ENCODE data around the gene BAHD1. TPM values are rescaled to one million over a fixed set of nuclear protein-coding genes. Genes with fewer than 3 reads are reported as not detected.

The BAHD1 gene
- total RNA-seq, 1 donor from 2014 or later = 17.1 TPM

DNA sequence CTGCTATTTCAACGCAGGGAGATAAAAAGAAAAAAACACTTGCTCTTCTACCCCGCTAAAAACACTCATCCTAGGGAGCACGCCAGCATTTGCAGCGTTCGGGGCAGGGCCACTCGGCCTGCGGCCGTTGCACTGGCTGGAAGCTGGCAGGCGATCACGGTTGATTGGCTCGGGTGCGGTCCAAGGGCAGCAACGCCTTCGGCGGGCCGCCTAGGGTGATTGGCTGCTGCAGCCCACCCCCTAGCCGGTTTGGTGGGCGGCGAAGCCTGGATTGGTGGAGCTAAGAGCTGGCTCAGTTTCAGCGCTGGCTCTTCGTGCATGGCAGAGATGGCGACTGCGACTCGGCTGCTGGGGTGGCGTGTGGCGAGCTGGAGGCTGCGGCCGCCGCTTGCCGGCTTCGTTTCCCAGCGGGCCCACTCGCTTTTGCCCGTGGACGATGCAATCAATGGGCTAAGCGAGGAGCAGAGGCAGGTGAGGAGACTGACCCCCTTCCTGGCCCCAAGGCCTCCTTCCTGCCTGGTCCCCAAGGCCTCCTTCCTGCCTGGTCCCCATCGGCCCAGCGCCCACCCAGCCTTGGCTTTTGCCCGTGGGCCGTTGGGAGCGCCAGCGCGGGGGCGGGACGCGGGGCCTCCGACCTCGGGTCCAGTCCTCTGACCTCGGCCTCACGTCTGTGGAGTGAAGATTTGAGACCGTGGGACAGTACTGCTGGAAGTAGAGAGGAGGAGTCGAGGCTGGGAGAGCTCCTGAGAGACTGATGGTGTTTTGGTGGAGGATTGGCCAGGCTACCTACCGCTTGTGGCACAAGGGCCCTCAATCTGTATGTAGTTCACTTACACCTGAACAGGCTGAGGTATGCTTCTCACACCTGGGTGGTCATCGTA lies 35.0 kb upstream of the BAHD1 start, which contains the start of gene IVD:
Gene IVD, plus strand, starts transcription at position 295 of the 881 bp plus-strand sequence. Its CDS starts 33 bp downstream, at position 328.
- H3K4me3 ChIP-seq = peak within 1 kb of the TSS; percentile 84
- peaks cover 32% of the 10 kb centered on the region for H3K36me3 ChIP-seq
- TF ChIP-seq, protein P1, sequence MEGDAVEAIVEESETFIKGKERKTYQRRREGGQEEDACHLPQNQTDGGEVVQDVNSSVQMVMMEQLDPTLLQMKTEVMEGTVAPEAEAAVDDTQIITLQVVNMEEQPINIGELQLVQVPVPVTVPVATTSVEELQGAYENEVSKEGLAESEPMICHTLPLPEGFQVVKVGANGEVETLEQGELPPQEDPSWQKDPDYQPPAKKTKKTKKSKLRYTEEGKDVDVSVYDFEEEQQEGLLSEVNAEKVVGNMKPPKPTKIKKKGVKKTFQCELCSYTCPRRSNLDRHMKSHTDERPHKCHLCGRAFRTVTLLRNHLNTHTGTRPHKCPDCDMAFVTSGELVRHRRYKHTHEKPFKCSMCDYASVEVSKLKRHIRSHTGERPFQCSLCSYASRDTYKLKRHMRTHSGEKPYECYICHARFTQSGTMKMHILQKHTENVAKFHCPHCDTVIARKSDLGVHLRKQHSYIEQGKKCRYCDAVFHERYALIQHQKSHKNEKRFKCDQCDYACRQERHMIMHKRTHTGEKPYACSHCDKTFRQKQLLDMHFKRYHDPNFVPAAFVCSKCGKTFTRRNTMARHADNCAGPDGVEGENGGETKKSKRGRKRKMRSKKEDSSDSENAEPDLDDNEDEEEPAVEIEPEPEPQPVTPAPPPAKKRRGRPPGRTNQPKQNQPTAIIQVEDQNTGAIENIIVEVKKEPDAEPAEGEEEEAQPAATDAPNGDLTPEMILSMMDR (IDR thresholded peaks at IDR 0.05; ENCODE audit: borderline replicate concordance) = no peak
- intact Hi-C loops (cut with micrococcal nuclease) = no loop called here
- peaks cover 28% of the 10 kb centered on the region for H3K4me1 ChIP-seq
- no peaks in the 10 kb centered on the region for H3K27me3 ChIP-seq (ENCODE audit: low read depth)
- peak; percentile 95 for DNase-seq
- H3K27ac ChIP-seq (replicated peaks) = peak within 1 kb of the TSS; percentile 84
- H3K9me3 ChIP-seq (replicated peaks) = no peaks in the 10 kb centered on the region

DNA sequence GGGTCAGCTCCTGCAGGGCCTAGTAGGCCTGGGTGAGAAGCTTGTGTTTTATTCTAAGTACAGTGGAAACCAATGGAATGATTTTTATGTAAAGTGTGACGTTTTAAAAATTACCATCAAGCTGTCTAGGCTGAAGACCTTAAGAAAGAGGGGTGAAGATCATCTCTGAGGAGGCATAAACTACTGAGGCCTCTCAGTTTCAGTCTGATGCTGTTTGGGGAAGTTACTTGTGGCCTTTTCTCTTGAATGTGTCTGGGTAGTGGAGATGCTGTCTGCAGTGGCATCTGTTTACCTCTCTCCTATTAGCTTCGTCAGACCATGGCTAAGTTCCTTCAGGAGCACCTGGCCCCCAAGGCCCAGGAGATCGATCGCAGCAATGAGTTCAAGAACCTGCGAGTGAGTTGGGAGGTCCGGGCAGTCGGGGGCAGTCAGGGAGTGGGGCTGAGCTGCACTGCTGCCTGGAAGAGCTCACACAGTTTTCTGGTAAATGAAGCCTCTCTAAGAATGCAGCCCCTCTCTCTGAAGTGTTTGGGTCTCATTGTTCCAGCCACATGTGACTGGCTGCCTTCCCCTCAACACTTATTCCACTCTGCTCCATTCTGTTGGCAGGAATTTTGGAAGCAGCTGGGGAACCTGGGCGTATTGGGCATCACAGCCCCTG lies 33.3 kb upstream of the BAHD1 start:
- TF ChIP-seq, protein P1 (IDR thresholded peaks at IDR 0.05; ENCODE audit: borderline replicate concordance) = no peak
- H3K27me3 ChIP-seq (ENCODE audit: low read depth) = no peaks in the 10 kb centered on the region
- DNase-seq = no peak
- H3K4me1 ChIP-seq = peaks cover 33% of the 10 kb centered on the region
- H3K4me3 ChIP-seq = no peak overlapping the region
- peaks cover 49% of the 10 kb centered on the region for H3K36me3 ChIP-seq
- intact Hi-C loops (cut with micrococcal nuclease) = no loop called here
- no peaks in the 10 kb centered on the region for H3K9me3 ChIP-seq (replicated peaks)
- no peak overlapping the region for H3K27ac ChIP-seq (replicated peaks)

DNA sequence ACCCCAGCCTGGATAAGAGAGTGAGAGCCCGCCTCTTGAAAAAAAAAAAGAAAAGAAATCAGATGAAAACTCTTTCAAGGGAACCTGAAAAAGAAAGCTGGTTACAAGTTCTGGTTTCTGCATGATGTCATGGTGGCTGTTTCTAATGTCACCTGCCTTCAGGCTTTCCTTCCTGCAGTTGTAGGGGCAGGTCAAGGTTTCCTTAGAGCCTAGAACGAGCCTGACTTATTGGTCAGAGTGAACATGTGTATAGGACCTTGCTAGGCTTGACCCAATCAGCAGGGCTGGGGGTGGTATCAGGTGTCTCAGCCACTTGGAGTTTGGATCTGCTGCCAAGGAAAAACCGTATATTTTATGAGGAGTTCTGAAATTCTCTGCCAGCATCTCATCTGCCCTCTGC lies 31.4 kb upstream of the BAHD1 start:
- TF ChIP-seq, protein P1 (IDR thresholded peaks at IDR 0.05; ENCODE audit: borderline replicate concordance) = no peak
- Histone ChIP-seq H3K4me3 (no peak overlapping the region), H3K27ac (replicated peaks) (no peak overlapping the region), H3K27me3 (ENCODE audit: low read depth) (no peaks in the 10 kb centered on the region), H3K36me3 (peaks cover 69% of the 10 kb centered on the region), H3K9me3 (replicated peaks) (no peaks in the 10 kb centered on the region), H3K4me1 (peaks cover 33% of the 10 kb centered on the region)
- intact Hi-C loops (cut with micrococcal nuclease) = no loop called here
- no peak for DNase-seq

DNA sequence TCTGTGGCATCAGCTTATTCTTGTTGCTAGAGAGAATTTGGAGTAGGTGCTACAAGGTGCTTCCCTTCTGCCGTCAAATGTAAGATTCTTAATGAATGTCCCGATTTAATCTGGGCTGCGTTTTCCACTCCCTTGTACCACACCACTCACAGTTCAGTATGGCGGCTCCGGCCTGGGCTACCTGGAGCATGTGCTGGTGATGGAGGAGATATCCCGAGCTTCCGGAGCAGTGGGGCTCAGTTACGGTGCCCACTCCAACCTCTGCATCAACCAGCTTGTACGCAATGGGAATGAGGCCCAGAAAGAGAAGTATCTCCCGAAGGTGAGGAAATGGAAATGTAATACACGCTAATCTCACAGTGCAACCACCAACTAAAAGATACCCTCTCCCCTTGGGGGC lies 30.3 kb upstream of the BAHD1 start:
- H3K27ac ChIP-seq (replicated peaks) = no peak overlapping the region
- peaks cover 80% of the 10 kb centered on the region for H3K36me3 ChIP-seq
- no peaks in the 10 kb centered on the region for H3K27me3 ChIP-seq (ENCODE audit: low read depth)
- no peak overlapping the region for H3K4me3 ChIP-seq
- intact Hi-C loops (cut with micrococcal nuclease) = no loop called here
- DNase-seq = no peak
- peaks cover 26% of the 10 kb centered on the region for H3K4me1 ChIP-seq
- TF ChIP-seq, protein P1 (IDR thresholded peaks at IDR 0.05; ENCODE audit: borderline replicate concordance) = no peak
- no peaks in the 10 kb centered on the region for H3K9me3 ChIP-seq (replicated peaks)

DNA sequence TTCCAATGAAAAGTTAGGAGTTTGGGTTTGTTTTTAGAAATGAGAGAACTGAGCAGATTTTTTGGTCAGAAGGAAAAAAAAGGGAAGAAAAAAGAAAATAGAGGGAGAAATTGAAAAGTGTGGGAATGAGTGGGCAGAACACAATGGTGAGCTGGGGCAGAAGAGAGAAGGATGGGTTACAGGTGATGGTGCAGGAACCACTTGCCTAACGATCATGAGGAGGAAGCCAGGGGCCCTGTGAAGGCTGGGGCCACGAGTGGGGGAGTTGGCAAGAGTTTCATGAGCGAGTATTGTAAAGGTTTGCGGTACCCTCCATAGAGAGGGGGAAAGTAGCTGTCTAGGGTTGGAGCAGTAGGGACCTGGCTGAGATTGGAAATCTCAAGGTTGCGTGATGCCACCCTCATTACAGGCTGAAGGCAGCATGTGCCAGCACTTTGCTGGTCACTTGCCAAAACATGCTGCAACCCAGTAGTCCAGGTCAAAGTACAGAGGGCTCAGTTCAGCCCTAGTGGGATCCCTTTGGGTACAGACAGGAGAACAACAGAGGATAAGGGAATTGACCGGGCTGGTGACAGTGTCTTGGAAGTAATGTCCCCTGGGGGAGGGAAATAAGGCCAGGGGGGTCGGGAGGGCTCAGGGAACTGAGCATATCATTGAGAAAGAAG lies 28.5 kb upstream of the BAHD1 start:
- H3K9me3 ChIP-seq (replicated peaks) = no peaks in the 10 kb centered on the region
- no peaks in the 10 kb centered on the region for H3K27me3 ChIP-seq (ENCODE audit: low read depth)
- peaks cover 10% of the 10 kb centered on the region for H3K4me1 ChIP-seq
- H3K36me3 ChIP-seq = peaks cover 91% of the 10 kb centered on the region
- TF ChIP-seq, protein P1 (IDR thresholded peaks at IDR 0.05; ENCODE audit: borderline replicate concordance) = no peak
- H3K27ac ChIP-seq (replicated peaks) = no peak overlapping the region
- H3K4me3 ChIP-seq = no peak overlapping the region
- no peak for DNase-seq
- intact Hi-C loops (cut with micrococcal nuclease) = no loop called here
